HepG2 (cell line): ENCODE results near the gene IFT52. TPM values are rescaled to one million over a fixed set of nuclear protein-coding genes. Genes with fewer than 3 reads are reported as not detected.

Experiments used
- ERF ChIP-seq: IDR thresholded peaks from 2 replicates; pipeline ENCODE4 v1.6.1; 2018; ENCODE audit warnings: missing biosample characterization, missing genetic modification reagents
- FOXK1 ChIP-seq: sonication (generic); formaldehyde crosslinking; IDR thresholded peaks from 2 replicates; pipeline ENCODE4 v1.4.0; 2020; ENCODE audit warnings: low read depth, missing genetic modification reagents, borderline replicate concordance
- HHEX ChIP-seq: IDR thresholded peaks from 2 replicates; pipeline ENCODE4 v1.6.1; 2016; ENCODE audit warnings: control low read depth
- KDM2A ChIP-seq: sonication (generic); formaldehyde crosslinking; IDR thresholded peaks from 2 replicates; pipeline ENCODE4 v1.4.0; 2020; ENCODE audit warnings: low read depth, missing genetic modification reagents, borderline replicate concordance
- MIER3 ChIP-seq: IDR thresholded peaks from 2 replicates; pipeline ENCODE4 v1.6.1; 2016; ENCODE audit warnings: missing compliant biosample characterization, borderline replicate concordance
- MYNN ChIP-seq: sonication (generic); formaldehyde crosslinking; IDR thresholded peaks from 2 replicates; pipeline ENCODE4 v1.4.0; 2020; ENCODE audit warnings: mild to moderate bottlenecking, low read depth, missing genetic modification reagents
- RBM39 ChIP-seq: fragments of 200-400 bp; formaldehyde crosslinking; IDR thresholded peaks from one replicate; pipeline ENCODE4 v1.6.1; 2018; ENCODE audit warnings: antibody characterized with exemption, mild to moderate bottlenecking, low read depth, low read length; ENCODE audit not compliant: poor library complexity, severe bottlenecking
- TCF12 ChIP-seq, 2 experiments: fragments of 450-650 bp in 1 of 2; sonication (generic) in 1 of 2; formaldehyde crosslinking in 1 of 2; IDR thresholded peaks; 2 replicates each; pipeline versions ENCODE4 v1.6.1 to v1.8.0; 2017 to 2022; ENCODE audit warnings: antibody characterized with exemption in 1 of 2, mild to moderate bottlenecking in 1 of 2, missing genetic modification reagents in 1 of 2, moderate library complexity in 1 of 2
- ZFAT ChIP-seq: sonication (generic); formaldehyde crosslinking; conservative IDR thresholded peaks from 2 replicates; pipeline ENCODE4 v1.8.1; 2023; ENCODE audit warnings: missing genetic modification reagents, inconsistent platforms
- ZNF17 ChIP-seq: sonication (generic); formaldehyde crosslinking; IDR thresholded peaks from 2 replicates; pipeline ENCODE4 v1.5.0; 2020; ENCODE audit warnings: mild to moderate bottlenecking, missing genetic modification reagents
- ZNF33A ChIP-seq: sonication (generic); formaldehyde crosslinking; IDR thresholded peaks from 2 replicates; pipeline ENCODE4 v1.5.1; 2020; ENCODE audit warnings: missing genetic modification reagents, mild to moderate bottlenecking, moderate library complexity, borderline replicate concordance
- ZNF7 ChIP-seq: IDR thresholded peaks from 2 replicates; pipeline ENCODE4 v1.6.1; 2016; ENCODE audit warnings: missing biosample characterization, missing genetic modification reagents
- polyA plus RNA-seq, 8 experiments: library from polyadenylated mRNA; depleted of rRNA in 3 of 8; stranded (reverse) in 7 of 8; unstranded in 1 of 8; fragments of >200 nt; fragmentation: Illumina TruSeq in 4 of 8; extraction: Trizol in 4 of 8; gene quantifications; 2 replicates each; pipeline versions ENCODE4 v1.2.1 to v1.2.3, GENCODE V29; 2011 to 2016; ENCODE audit warnings: low read depth in 4 of 8, missing spikeins in 1 of 8, mixed read lengths in 1 of 8; ENCODE audit not compliant: insufficient read depth in 1 of 8
- total RNA-seq, 5 experiments: library from RNA; depleted of rRNA; stranded (reverse); fragments of >200 nt; fragmentation: Illumina TruSeq; extraction: Trizol; gene quantifications; 2 replicates each; pipeline ENCODE4 v1.2.3, GENCODE V29; 2016; ENCODE audit warnings: low read depth in 1 of 5
- TF ChIP-seq, protein P1 (sequence below): IDR thresholded peaks from 2 replicates; pipeline ENCODE4 v1.6.1; 2016; ENCODE audit warnings: low read depth, missing genetic modification reagents, missing compliant biosample characterization
- TF ChIP-seq, protein P2 (sequence below): sonication (generic); formaldehyde crosslinking; IDR thresholded peaks from 2 replicates; pipeline ENCODE4 v1.9.0; 2022; ENCODE audit warnings: low read depth, missing genetic modification reagents
- TF ChIP-seq, protein P3 (sequence below): sonication (generic); formaldehyde crosslinking; IDR thresholded peaks from 2 replicates; pipeline ENCODE4 v1.4.0; 2020; ENCODE audit warnings: missing genetic modification reagents, borderline replicate concordance
- TF ChIP-seq, protein P4 (sequence below): IDR thresholded peaks from 2 replicates; pipeline ENCODE4 v1.6.1; 2016; ENCODE audit warnings: missing biosample characterization, missing genetic modification reagents, low read depth
- TF ChIP-seq, protein P5 (sequence below): sonication (generic); formaldehyde crosslinking; IDR thresholded peaks from 2 replicates; pipeline ENCODE4 v1.4.0; 2020; ENCODE audit warnings: missing genetic modification reagents, borderline replicate concordance

The IFT52 gene
- total and polyA plus RNA-seq, 2 of the 13 experiments (the other 11 are each of a cell fraction or from before 2014, with no cell fraction given): 48.0 to 64.0 TPM

DNA sequence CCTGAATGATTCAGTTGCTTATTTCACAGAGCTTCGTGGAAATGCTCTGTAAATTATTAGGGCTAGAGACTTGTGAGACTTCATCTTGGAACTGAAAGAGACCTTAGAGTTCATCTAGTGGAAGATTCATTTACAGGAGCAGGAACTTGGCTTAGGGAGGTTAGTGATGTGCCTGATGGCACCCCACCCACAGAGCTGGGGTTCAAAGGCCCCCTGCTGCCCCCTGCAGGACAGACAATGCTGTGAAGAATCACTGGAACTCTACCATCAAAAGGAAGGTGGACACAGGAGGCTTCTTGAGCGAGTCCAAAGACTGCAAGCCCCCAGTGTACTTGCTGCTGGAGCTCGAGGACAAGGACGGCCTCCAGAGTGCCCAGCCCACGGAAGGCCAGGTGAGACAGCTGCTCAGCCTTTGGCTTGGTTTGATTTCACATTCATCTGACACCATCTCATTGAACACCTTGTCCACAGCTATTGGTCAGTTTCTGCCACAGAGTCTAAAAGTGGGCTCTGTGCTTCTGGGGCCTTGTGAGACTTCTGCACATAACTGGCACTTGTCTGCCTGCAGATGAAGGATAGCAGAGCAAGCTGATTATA lies 101.3 kb downstream of the IFT52 start (continued):
- TF ChIP-seq, protein P1, sequence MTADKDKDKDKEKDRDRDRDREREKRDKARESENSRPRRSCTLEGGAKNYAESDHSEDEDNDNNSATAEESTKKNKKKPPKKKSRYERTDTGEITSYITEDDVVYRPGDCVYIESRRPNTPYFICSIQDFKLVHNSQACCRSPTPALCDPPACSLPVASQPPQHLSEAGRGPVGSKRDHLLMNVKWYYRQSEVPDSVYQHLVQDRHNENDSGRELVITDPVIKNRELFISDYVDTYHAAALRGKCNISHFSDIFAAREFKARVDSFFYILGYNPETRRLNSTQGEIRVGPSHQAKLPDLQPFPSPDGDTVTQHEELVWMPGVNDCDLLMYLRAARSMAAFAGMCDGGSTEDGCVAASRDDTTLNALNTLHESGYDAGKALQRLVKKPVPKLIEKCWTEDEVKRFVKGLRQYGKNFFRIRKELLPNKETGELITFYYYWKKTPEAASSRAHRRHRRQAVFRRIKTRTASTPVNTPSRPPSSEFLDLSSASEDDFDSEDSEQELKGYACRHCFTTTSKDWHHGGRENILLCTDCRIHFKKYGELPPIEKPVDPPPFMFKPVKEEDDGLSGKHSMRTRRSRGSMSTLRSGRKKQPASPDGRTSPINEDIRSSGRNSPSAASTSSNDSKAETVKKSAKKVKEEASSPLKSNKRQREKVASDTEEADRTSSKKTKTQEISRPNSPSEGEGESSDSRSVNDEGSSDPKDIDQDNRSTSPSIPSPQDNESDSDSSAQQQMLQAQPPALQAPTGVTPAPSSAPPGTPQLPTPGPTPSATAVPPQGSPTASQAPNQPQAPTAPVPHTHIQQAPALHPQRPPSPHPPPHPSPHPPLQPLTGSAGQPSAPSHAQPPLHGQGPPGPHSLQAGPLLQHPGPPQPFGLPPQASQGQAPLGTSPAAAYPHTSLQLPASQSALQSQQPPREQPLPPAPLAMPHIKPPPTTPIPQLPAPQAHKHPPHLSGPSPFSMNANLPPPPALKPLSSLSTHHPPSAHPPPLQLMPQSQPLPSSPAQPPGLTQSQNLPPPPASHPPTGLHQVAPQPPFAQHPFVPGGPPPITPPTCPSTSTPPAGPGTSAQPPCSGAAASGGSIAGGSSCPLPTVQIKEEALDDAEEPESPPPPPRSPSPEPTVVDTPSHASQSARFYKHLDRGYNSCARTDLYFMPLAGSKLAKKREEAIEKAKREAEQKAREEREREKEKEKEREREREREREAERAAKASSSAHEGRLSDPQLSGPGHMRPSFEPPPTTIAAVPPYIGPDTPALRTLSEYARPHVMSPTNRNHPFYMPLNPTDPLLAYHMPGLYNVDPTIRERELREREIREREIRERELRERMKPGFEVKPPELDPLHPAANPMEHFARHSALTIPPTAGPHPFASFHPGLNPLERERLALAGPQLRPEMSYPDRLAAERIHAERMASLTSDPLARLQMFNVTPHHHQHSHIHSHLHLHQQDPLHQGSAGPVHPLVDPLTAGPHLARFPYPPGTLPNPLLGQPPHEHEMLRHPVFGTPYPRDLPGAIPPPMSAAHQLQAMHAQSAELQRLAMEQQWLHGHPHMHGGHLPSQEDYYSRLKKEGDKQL: no peak
- TF ChIP-seq ZNF33A: no peak
- TF ChIP-seq MYNN (CRISPR knock-in tag): no peak
- TF ChIP-seq FOXK1: 0 out of 2 replicates have a peak, but pooled peaks have one; percentile 12
- TF ChIP-seq ZFAT (CRISPR knock-in tag): no peak
- no peak for TF ChIP-seq TCF12 (IDR thresholded peaks at IDR 0.05)
- no peak for TF ChIP-seq TCF12 (CRISPR knock-in tag; IDR thresholded peaks at IDR 0.05)
- TF ChIP-seq, protein P2, sequence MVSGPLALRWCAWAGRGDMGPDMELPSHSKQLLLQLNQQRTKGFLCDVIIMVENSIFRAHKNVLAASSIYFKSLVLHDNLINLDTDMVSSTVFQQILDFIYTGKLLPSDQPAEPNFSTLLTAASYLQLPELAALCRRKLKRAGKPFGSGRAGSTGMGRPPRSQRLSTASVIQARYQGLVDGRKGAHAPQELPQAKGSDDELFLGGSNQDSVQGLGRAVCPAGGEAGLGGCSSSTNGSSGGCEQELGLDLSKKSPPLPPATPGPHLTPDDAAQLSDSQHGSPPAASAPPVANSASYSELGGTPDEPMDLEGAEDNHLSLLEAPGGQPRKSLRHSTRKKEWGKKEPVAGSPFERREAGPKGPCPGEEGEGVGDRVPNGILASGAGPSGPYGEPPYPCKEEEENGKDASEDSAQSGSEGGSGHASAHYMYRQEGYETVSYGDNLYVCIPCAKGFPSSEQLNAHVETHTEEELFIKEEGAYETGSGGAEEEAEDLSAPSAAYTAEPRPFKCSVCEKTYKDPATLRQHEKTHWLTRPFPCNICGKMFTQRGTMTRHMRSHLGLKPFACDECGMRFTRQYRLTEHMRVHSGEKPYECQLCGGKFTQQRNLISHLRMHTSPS: no peak
- 0 out of 2 replicates have a peak, but pooled peaks have one; percentile 27 for TF ChIP-seq ERF (CRISPR knock-in tag)
- no peak for TF ChIP-seq ZNF17
- TF ChIP-seq KDM2A (CRISPR knock-in tag): peak; percentile 46; the same call in 1 of the 2 replicates
- no peak for TF ChIP-seq RBM39
- TF ChIP-seq, protein P3, sequence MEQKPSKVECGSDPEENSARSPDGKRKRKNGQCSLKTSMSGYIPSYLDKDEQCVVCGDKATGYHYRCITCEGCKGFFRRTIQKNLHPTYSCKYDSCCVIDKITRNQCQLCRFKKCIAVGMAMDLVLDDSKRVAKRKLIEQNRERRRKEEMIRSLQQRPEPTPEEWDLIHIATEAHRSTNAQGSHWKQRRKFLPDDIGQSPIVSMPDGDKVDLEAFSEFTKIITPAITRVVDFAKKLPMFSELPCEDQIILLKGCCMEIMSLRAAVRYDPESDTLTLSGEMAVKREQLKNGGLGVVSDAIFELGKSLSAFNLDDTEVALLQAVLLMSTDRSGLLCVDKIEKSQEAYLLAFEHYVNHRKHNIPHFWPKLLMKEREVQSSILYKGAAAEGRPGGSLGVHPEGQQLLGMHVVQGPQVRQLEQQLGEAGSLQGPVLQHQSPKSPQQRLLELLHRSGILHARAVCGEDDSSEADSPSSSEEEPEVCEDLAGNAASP: 0 out of 2 replicates have a peak, but pooled peaks have one; percentile 41
- no peak for TF ChIP-seq HHEX (CRISPR knock-in tag)
- TF ChIP-seq ZNF7 (CRISPR knock-in tag): no peak
- TF ChIP-seq MIER3 (CRISPR knock-in tag): peak; percentile 55; the same call in 1 of the 2 replicates
- TF ChIP-seq, protein P4, sequence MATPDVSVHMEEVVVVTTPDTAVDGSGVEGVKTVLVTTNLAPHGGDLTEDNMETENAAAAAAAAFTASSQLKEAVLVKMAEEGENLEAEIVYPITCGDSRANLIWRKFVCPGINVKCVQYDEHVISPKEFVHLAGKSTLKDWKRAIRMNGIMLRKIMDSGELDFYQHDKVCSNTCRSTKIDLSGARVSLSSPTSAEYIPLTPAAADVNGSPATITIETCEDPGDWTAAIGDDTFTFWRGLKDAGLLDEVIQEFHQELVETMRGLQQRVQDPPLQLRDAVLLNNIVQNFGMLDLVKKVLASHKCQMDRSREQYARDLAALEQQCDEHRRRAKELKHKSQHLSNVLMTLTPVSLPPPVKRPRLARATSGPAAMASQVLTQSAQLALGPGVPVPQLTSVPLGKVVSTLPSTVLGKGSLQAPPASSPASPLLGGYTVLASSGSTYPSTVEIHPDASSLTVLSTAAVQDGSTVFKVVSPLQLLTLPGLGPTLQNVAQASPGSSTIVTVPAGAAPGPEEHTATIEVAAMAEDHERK (CRISPR knock-in tag): no peak
- TF ChIP-seq, protein P5, sequence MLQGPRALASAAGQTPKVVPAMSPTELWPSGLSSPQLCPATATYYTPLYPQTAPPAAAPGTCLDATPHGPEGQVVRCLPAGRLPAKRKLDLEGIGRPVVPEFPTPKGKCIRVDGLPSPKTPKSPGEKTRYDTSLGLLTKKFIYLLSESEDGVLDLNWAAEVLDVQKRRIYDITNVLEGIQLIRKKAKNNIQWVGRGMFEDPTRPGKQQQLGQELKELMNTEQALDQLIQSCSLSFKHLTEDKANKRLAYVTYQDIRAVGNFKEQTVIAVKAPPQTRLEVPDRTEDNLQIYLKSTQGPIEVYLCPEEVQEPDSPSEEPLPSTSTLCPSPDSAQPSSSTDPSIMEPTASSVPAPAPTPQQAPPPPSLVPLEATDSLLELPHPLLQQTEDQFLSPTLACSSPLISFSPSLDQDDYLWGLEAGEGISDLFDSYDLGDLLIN (CRISPR knock-in tag): no peak
